Pancreas (tissue), 10 donors: ENCODE results near the gene GDF11. TPM values are rescaled to one million over a fixed set of nuclear protein-coding genes. Genes with fewer than 3 reads are reported as not detected.

Source experiments
- ATAC-seq, 4 donors: fragments of 200-7000 bp; cut with Tn5 transposase; one replicate each; pipeline versions ENCODE4 v1.8.0 to v1.9.1; 2020; ENCODE audit warnings: mild to moderate bottlenecking in 4 of 4, moderate library complexity in 4 of 4
- DNase-seq, 6 donors: peaks; one replicate each; pipeline ENCODE4 v3.0.0-alpha.2; 2020
- FAIRE-seq: peaks from 2 replicates; lab custom pipeline; 2012; peaks lifted over from hg19 to GRCh38; lab: Jason Lieb, UNC
- H3K27ac ChIP-seq, 4 donors: fragments of 200-600 bp; sonication (generic); 1 replicate in 3 of 4; 2 replicates in 1 of 4; pipeline versions ENCODE4 v1.5.0 to v1.8.0; 2020
- H3K27me3 ChIP-seq, 4 donors: fragments of 200-600 bp; one replicate each; pipeline ENCODE4 v1.8.0; 2021
- H3K36me3 ChIP-seq, 3 donors: fragments of 200-600 bp; sonication (generic) in 1 of 3; one replicate each; pipeline versions ENCODE4 v1.5.0 to v1.8.0; 2020 to 2021
- H3K4me1 ChIP-seq, 3 donors: fragments of 200-600 bp; one replicate each; pipeline ENCODE4 v1.8.0; 2021
- H3K4me3 ChIP-seq, 4 donors: fragments of 200-600 bp; sonication (generic) in 2 of 4; one replicate each; pipeline versions ENCODE4 v1.5.0 to v1.8.0; 2020 to 2021
- H3K9me3 ChIP-seq, 4 donors: fragments of 200-600 bp; one replicate each; pipeline ENCODE4 v1.8.0; 2021
- WGBS, 2 donors: extraction: QIAGEN DNeasy Blood & Tissue Kit; methylation state at CpG; one replicate each; pipeline ENCODE4 v1.1.7; 2013; 5-methylcytosine and 5-hydroxymethylcytosine counted together
- intact Hi-C, 3 donors: fragments of 100-400 bp; cut with DNase I; formaldehyde crosslinking; loops; one replicate each; pipeline versions ENCODE4 v1.11.1 to v1.14.2; 2022
- polyA plus RNA-seq, 2 donors: library from polyadenylated mRNA; stranded (reverse); fragments of 200-250 nt; gene quantifications; one replicate each; pipeline ENCODE4 v1.2.3, GENCODE V29; 2013
- total RNA-seq, 6 donors: library from RNA; stranded (reverse); fragmentation: NEBNext Ultra II Directional in 4 of 6; extraction: Animal tissue kit (Norgen Biotek cat#: 25700) in 4 of 6; gene quantifications; one replicate each; pipeline versions ENCODE4 v1.2.1 to v1.2.4, GENCODE V29; 2021 to 2023
- TF ChIP-seq, protein P1 (sequence below), 4 donors: fragments of 200-600 bp; sonication (generic) in 3 of 4; IDR thresholded peaks; one replicate each; pipeline versions ENCODE4 v1.5.0 to v1.8.0; 2021; ENCODE audit warnings: antibody characterized with exemption in 4 of 4
- donor health status: healthy with polysubstance abuse.
- donor health status: DM: no; HTN: no; CAD: no; lungs with moderate emphysema.
- donor health status: DM: no; HTN: no; CAD: no.
- donor health status: control.
- donor health status: control.
- donor health status: Bipolar disorder and iron deficiency.
- donor health status: DM: yes; HTN: yes; CAD: no.
- donor health status: DM: no; HTN: no; CAD: no.
- donor health status: DM: no; HTN: no; CAD: no.
- donor health status: DM: yes; HTN: yes; CAD: no.

Gene GDF11
- total and polyA plus RNA-seq, 8 donors: 0.91 to 3.5 (median 1.3) TPM

DNA sequence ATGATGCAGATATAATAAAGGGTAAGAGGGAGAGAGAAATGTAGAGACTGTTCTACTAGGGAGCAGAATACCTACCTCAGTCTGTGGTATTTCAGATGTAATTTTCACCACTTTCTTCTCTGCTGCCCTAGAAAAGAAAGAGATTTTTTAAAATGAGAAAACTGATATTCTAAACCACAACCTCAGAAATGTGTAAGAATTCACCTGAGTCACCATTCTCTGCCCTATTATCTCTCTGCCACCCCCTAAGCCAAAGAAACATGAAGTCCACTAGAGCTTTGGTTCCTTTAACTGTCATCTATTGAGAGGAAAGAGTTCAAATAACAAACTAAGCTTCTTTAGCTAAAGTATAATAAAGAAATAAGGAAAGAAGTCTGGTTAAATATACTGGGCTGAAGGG, 53.0 kb downstream of the GDF11 start:
- Histone ChIP-seq H3K36me3 (peaks cover 0 to 57% (median 15%) of the 10 kb centered on the region in 3 donors), H3K9me3 (no peaks in the 10 kb centered on the region), H3K4me1 (no peaks in the 10 kb centered on the region), H3K27me3 (no peaks in the 10 kb centered on the region), H3K27ac (no peak overlapping the region), H3K4me3 (no peak overlapping the region)
- no peak for FAIRE-seq
- no peak for ATAC-seq
- intact Hi-C loops: no loop called here
- DNase-seq: no peak
- TF ChIP-seq, protein P1, sequence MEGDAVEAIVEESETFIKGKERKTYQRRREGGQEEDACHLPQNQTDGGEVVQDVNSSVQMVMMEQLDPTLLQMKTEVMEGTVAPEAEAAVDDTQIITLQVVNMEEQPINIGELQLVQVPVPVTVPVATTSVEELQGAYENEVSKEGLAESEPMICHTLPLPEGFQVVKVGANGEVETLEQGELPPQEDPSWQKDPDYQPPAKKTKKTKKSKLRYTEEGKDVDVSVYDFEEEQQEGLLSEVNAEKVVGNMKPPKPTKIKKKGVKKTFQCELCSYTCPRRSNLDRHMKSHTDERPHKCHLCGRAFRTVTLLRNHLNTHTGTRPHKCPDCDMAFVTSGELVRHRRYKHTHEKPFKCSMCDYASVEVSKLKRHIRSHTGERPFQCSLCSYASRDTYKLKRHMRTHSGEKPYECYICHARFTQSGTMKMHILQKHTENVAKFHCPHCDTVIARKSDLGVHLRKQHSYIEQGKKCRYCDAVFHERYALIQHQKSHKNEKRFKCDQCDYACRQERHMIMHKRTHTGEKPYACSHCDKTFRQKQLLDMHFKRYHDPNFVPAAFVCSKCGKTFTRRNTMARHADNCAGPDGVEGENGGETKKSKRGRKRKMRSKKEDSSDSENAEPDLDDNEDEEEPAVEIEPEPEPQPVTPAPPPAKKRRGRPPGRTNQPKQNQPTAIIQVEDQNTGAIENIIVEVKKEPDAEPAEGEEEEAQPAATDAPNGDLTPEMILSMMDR (IDR thresholded peaks at IDR 0.05): no peak

DNA sequence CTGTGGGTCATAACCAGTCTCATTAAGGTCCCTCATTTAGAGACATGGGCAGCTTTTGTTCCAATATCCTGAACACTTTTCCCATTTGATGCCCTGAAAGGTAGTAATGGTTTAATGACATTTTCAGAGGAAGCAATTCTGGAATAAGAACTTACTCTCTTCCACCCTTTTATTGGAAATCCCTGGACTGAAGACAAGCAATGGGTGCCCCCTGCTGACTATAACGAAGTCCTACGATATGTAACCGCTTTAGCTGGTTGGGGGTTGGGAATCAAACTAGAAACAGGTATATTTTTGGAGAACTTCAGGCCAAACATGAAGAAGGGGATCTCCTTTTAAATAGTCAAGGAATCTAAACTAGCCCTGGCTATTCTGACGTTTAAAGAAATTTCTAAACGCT, 54.1 kb downstream of the GDF11 start:
- Histone ChIP-seq H3K4me1 (no peaks in the 10 kb centered on the region), H3K27ac (no peak overlapping the region), H3K36me3 (peaks cover 0 to 63% (median 15%) of the 10 kb centered on the region in 3 donors), H3K4me3 (no peak overlapping the region), H3K9me3 (no peaks in the 10 kb centered on the region), H3K27me3 (no peaks in the 10 kb centered on the region)
- TF ChIP-seq, protein P1 (IDR thresholded peaks at IDR 0.05): peak in 2 of 4 donors; percentile 13
- DNase-seq (no peak), FAIRE-seq (no peak), ATAC-seq (peak in 2 of 4 donors; percentile 69 to 76)
- intact Hi-C loops: no loop called here
- WGBS, 2 donors: 49% methylated on average over 5 of the region's 5 CpGs

DNA sequence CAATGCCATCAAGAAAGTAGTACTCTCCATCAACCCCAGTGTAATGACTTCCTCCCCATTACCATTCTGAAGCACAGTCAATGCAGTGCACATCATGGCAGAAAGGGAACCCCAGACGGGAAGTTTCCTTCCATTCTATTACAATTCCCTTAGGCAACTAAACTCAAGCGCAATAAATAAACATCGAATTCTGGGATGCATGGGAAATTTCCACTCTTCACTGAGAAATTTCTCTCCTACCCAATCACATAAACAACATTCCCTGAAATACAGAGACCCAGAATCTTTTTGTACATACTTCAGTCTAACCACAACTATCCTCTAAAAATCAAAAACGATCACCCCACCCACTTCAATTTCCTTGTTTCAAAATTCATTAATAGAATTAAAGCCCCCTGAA, 54.6 kb downstream of the GDF11 start:
- intact Hi-C loops: no loop called here
- Histone ChIP-seq H3K4me3 (no peak overlapping the region), H3K27me3 (no peaks in the 10 kb centered on the region), H3K4me1 (no peaks in the 10 kb centered on the region), H3K27ac (no peak overlapping the region), H3K9me3 (no peaks in the 10 kb centered on the region), H3K36me3 (peaks cover 0 to 63% (median 18%) of the 10 kb centered on the region in 3 donors)
- FAIRE-seq (no peak), ATAC-seq (no peak), DNase-seq (no peak)
- WGBS, 2 donors: 73 to 82% methylated on average over 4 of the region's 4 CpGs
- TF ChIP-seq, protein P1 (IDR thresholded peaks at IDR 0.05): no peak

Other genes with a start within 250 kb of the GDF11 start
- gene OR6C4, start 193.5 kb upstream of the GDF11 start, total RNA-seq: not detected
- not detected for gene OR6C4, start 193.5 kb upstream of the GDF11 start, polyA plus RNA-seq
- gene OR2AP1, start 170.7 kb upstream of the GDF11 start, total RNA-seq: not detected
- not detected for gene OR2AP1, start 170.7 kb upstream of the GDF11 start, polyA plus RNA-seq
- gene OR10P1, start 106.2 kb upstream of the GDF11 start, total RNA-seq: not detected
- not detected for gene OR10P1, start 106.2 kb upstream of the GDF11 start, polyA plus RNA-seq
- gene ITGA7, start 35.2 kb upstream of the GDF11 start, total RNA-seq: 10 to 100 TPM in 1 of 6 donors, 1 to 10 TPM in 5; 3.4 to 12.6 (median 7.3) TPM
- 10 to 100 TPM; 30.1 to 34.5 TPM for gene ITGA7, start 35.2 kb upstream of the GDF11 start, polyA plus RNA-seq
- 10 to 100 TPM; 32.5 to 60.6 (median 44.4) TPM for gene BLOC1S1, start 27.1 kb upstream of the GDF11 start, total RNA-seq
- 100 to 1,000 TPM; 153 to 155 TPM for gene BLOC1S1, start 27.1 kb upstream of the GDF11 start, polyA plus RNA-seq
- 1 to 10 TPM; 1.3 to 4.4 (median 2.5) TPM for gene RDH5, start 22.7 kb upstream of the GDF11 start, total RNA-seq
- gene RDH5, start 22.7 kb upstream of the GDF11 start, polyA plus RNA-seq: 10 to 100 TPM in 1 of 2 donors, 1 to 10 TPM in 1; 8.8 to 12.6 TPM
- gene CD63, start 14.1 kb upstream of the GDF11 start, total RNA-seq: 100 to 1,000 TPM; 433 to 636 (median 525) TPM
- gene CD63, start 14.1 kb upstream of the GDF11 start, polyA plus RNA-seq: 100 to 1,000 TPM; 625 to 717 TPM
- 10 to 100 TPM; 12.3 to 22.6 (median 16.0) TPM for gene SARNP, start 74.6 kb downstream of the GDF11 start, total RNA-seq
- 10 to 100 TPM; 34.1 to 47.9 TPM for gene SARNP, start 74.6 kb downstream of the GDF11 start, polyA plus RNA-seq
- 10 to 100 TPM in 5 of 6 donors, 1 to 10 TPM in 1; 8.6 to 28.8 (median 16.8) TPM for gene ORMDL2, start 74.9 kb downstream of the GDF11 start, total RNA-seq
- gene ORMDL2, start 74.9 kb downstream of the GDF11 start, polyA plus RNA-seq: 10 to 100 TPM; 21.2 to 33.3 TPM
- gene DNAJC14, start 86.5 kb downstream of the GDF11 start, total RNA-seq: 10 to 100 TPM in 5 of 6 donors, 1 to 10 TPM in 1; 8.7 to 20.2 (median 12.5) TPM
- 10 to 100 TPM in 1 of 2 donors, 1 to 10 TPM in 1; 7.8 to 13.8 TPM for gene DNAJC14, start 86.5 kb downstream of the GDF11 start, polyA plus RNA-seq
- gene MMP19, start 99.8 kb downstream of the GDF11 start, total RNA-seq: 1 to 10 TPM in 4 of 6 donors, under 1 TPM in 2; 0.63 to 6.8 (median 1.8) TPM
- gene MMP19, start 99.8 kb downstream of the GDF11 start, polyA plus RNA-seq: 1 to 10 TPM; 4.3 to 7.5 TPM
- 10 to 100 TPM; 10.8 to 14.9 (median 13.0) TPM for gene PYM1, start 184.8 kb downstream of the GDF11 start, total RNA-seq
- 10 to 100 TPM; 24.4 to 32.9 TPM for gene PYM1, start 184.8 kb downstream of the GDF11 start, polyA plus RNA-seq
- 10 to 100 TPM; 15.5 to 34.9 (median 22.8) TPM for gene DGKA, start 188.0 kb downstream of the GDF11 start, total RNA-seq
- gene DGKA, start 188.0 kb downstream of the GDF11 start, polyA plus RNA-seq: 10 to 100 TPM; 40.2 to 53.9 TPM
- 1 to 10 TPM; 1.2 to 2.4 (median 2.1) TPM for gene PMEL, start 222.9 kb downstream of the GDF11 start, total RNA-seq
- 1 to 10 TPM; 2.6 to 3.5 TPM for gene PMEL, start 222.9 kb downstream of the GDF11 start, polyA plus RNA-seq
- gene CDK2, start 223.7 kb downstream of the GDF11 start, total RNA-seq: 10 to 100 TPM in 2 of 6 donors, 1 to 10 TPM in 4; 6.6 to 13.3 (median 9.7) TPM
- gene CDK2, start 223.7 kb downstream of the GDF11 start, polyA plus RNA-seq: 10 to 100 TPM in 1 of 2 donors, 1 to 10 TPM in 1; 5.7 to 19.8 TPM
- 10 to 100 TPM; 25.8 to 76.8 (median 37.6) TPM for gene RAB5B, start 231.0 kb downstream of the GDF11 start, total RNA-seq
- 10 to 100 TPM; 19.8 to 37.1 TPM for gene RAB5B, start 231.0 kb downstream of the GDF11 start, polyA plus RNA-seq